Right lobe of liver (tissue), 6 donors: ENCODE measurements around the gene MUC5B. TPM values are rescaled to one million over a fixed set of nuclear protein-coding genes. Genes with fewer than 3 reads are reported as not detected.

Experiments
- ATAC-seq, 4 donors: fragments of 200-7000 bp; cut with Tn5 transposase; one replicate each; pipeline ENCODE4 v1.9.1; 2020; ENCODE audit warnings: mild to moderate bottlenecking in 4 of 4, moderate library complexity in 4 of 4
- DNase-seq, 3 donors: peaks; one replicate each; pipeline ENCODE4 v3.0.0-alpha.2; 2020
- H3K27ac ChIP-seq, 3 donors: fragments of 200-600 bp; one replicate each; pipeline ENCODE4 v1.8.0; 2022
- H3K27me3 ChIP-seq, 2 donors: fragments of 200-600 bp; one replicate each; pipeline ENCODE4 v1.8.0; 2022
- H3K36me3 ChIP-seq, 4 donors: fragments of 200-600 bp; sonication (generic) in 1 of 4; one replicate each; pipeline versions ENCODE4 v1.5.1 to v1.8.0; 2017 to 2022; ENCODE audit warnings: control low read depth in 1 of 4
- H3K4me1 ChIP-seq, 4 donors: fragments of 200-600 bp; sonication (generic) in 1 of 4; one replicate each; pipeline versions ENCODE4 v1.5.1 to v1.8.0; 2017 to 2022; ENCODE audit warnings: control low read depth in 1 of 4
- H3K4me3 ChIP-seq, 3 donors: fragments of 200-600 bp; one replicate each; pipeline ENCODE4 v1.8.0; 2022
- H3K9me3 ChIP-seq, 4 donors: fragments of 200-600 bp; sonication (generic) in 1 of 4; one replicate each; pipeline versions ENCODE4 v1.5.1 to v1.8.0; 2017 to 2022; ENCODE audit warnings: control low read depth in 1 of 4
- CTCF ChIP-seq, 4 donors: fragments of 200-600 bp in 3 of 4; fragments of 450-650 bp in 1 of 4; IDR thresholded peaks; one replicate each; pipeline versions ENCODE4 v1.5.1 to v1.8.0; 2016 to 2022; ENCODE audit warnings: antibody characterized with exemption in 4 of 4, mild to moderate bottlenecking in 2 of 4
- POLR2A ChIP-seq: fragments of 450-650 bp; IDR thresholded peaks from one replicate; pipeline ENCODE4 v1.6.1; 2017; ENCODE audit warnings: antibody characterized with exemption, mild to moderate bottlenecking
- WGBS: methylation state at CpG from one replicate; pipeline ENCODE4 v1.1.6; 2018; ENCODE audit warnings: low coverage, low lambda C conversion rate; ENCODE audit not compliant: insufficient coverage; ENCODE audit errors: missing lambda C conversion rate; 5-methylcytosine and 5-hydroxymethylcytosine counted together
- intact Hi-C, 2 donors: fragments of 100-400 bp; cut with DNase I; formaldehyde crosslinking; loops; one replicate each; pipeline versions ENCODE4 v1.11.2 to v1.14.1; 2022
- total RNA-seq, 6 experiments: library from RNA; depleted of rRNA in 2 of 6; stranded (reverse); fragments of >200 nt in 2 of 6; fragmentation: NEBNext Ultra II Directional in 3 of 6; extraction: Animal tissue kit (Norgen Biotek cat#: 25700) in 3 of 6; gene quantifications; one replicate each; pipeline versions ENCODE4 v1.1.0 to v1.2.4, GENCODE V29; 2016 to 2023
- donor health status: DM: no; HTN: yes; CAD: no.
- donor health status: DM: no; HTN: no; CAD: no.
- donor health status: DM: no; HTN: no; CAD: no.
- donor health status: DM: no; HTN: yes; CAD: no.
- donor health status: DM: no; HTN: yes; CAD: no.

The MUC5B gene
- total RNA-seq, 6 experiments from 2014 or later = 0.06 to 3.7 (median 0.78) TPM

GRCh38 chr11:1305501-1306056 lies 82.7 kb downstream of the MUC5B start:
- ATAC-seq = peak in 3 of 4 donors; percentile 1 to 9 (median 1)
- H3K9me3 ChIP-seq = no peaks in the 10 kb centered on the region
- 12% methylated on average over 8 of the region's 27 CpGs for WGBS
- H3K4me3 ChIP-seq = peak overlapping the region; percentile 20 to 50 (median 40)
- peak in 2 of 3 donors; percentile 31 to 64 for DNase-seq
- peak; percentile 32 for TF ChIP-seq POLR2A
- TF ChIP-seq CTCF (IDR thresholded peaks at IDR 0.05) = no peak
- intact Hi-C loops = no loop called here
- H3K27me3 ChIP-seq = no peaks in the 10 kb centered on the region
- H3K27ac ChIP-seq = peak overlapping the region; percentile 55 to 96 (median 89)
- peaks cover 0 to 2% (median 0%) of the 10 kb centered on the region in 4 donors for H3K36me3 ChIP-seq
- peaks cover 0 to 79% (median 30%) of the 10 kb centered on the region in 4 donors for H3K4me1 ChIP-seq

GRCh38 chr11:1306186-1307162 lies 83.6 kb downstream of the MUC5B start:
- Histone ChIP-seq H3K9me3 (no peaks in the 10 kb centered on the region), H3K4me1 (peaks cover 0 to 70% (median 26%) of the 10 kb centered on the region in 4 donors), H3K36me3 (peaks cover 0 to 2% (median 0%) of the 10 kb centered on the region in 4 donors), H3K27ac (peak overlapping the region; percentile 55 to 96 (median 89)), H3K27me3 (no peaks in the 10 kb centered on the region), H3K4me3 (peak overlapping the region in 2 of 3 donors; percentile 9 to 40)
- intact Hi-C loops = no loop called here
- WGBS = 26% methylated on average over 21 of the region's 30 CpGs
- TF ChIP-seq CTCF (IDR thresholded peaks at IDR 0.05) (no peak), POLR2A (no peak)
- ATAC-seq (no peak), DNase-seq (peak in 1 of 3 donors; percentile 48)

- Histone ChIP-seq H3K4me1 (peaks cover 0 to 62% (median 22%) of the 10 kb centered on the region in 4 donors), H3K27me3 (no peaks in the 10 kb centered on the region), H3K9me3 (no peaks in the 10 kb centered on the region), H3K27ac (peak overlapping the region in 2 of 3 donors; percentile 89 to 96), H3K36me3 (peaks cover 0 to 2% (median 0%) of the 10 kb centered on the region in 4 donors), H3K4me3 (peak overlapping the region in 1 of 3 donors; percentile 82)
- no peak for TF ChIP-seq POLR2A
- no peak for TF ChIP-seq CTCF (IDR thresholded peaks at IDR 0.05)
- 25% methylated on average over 14 of the region's 21 CpGs for WGBS
- no peak for ATAC-seq
- peak in 2 of 3 donors; percentile 48 to 49 for DNase-seq
- intact Hi-C loops = no loop called here
Measured at GRCh38 chr11:1307163-1307870, 84.5 kb downstream of the MUC5B start.

- DNase-seq (peak; percentile 73 to 89 (median 89)), ATAC-seq (peak; percentile 3 to 32 (median 18))
- intact Hi-C loops = no loop called here
- H3K27me3 ChIP-seq = no peaks in the 10 kb centered on the region
- H3K9me3 ChIP-seq = no peaks in the 10 kb centered on the region
- TF ChIP-seq POLR2A (no peak), CTCF (IDR thresholded peaks at IDR 0.05) (no peak)
- peaks cover 0 to 53% (median 19%) of the 10 kb centered on the region in 4 donors for H3K4me1 ChIP-seq
- H3K27ac ChIP-seq = peak overlapping the region; percentile 89 to 96 (median 90)
- H3K36me3 ChIP-seq = peaks cover 0 to 2% (median 0%) of the 10 kb centered on the region in 4 donors
- H3K4me3 ChIP-seq = peak overlapping the region; percentile 82 to 83 (median 83)
- 30% methylated on average over 12 of the region's 21 CpGs for WGBS
Measured at GRCh38 chr11:1307998-1308742, 85.3 kb downstream of the MUC5B start.
